K562 (cell line): ENCODE data around the gene MYO16. TPM values are rescaled to one million over a fixed set of nuclear protein-coding genes. Genes with fewer than 3 reads are reported as not detected.

Experiments
- ATAC-seq: fragments of 200-7000 bp; cut with Tn5 transposase; 3 replicates; pipeline ENCODE4 v1.9.1; 2020; ENCODE audit warnings: moderate library complexity
- BruUV-seq: library from RNA; stranded (reverse); fragments of 400-500 nt; replicated peaks from 2 replicates; lab custom pipeline; 2021; lab: Mats Ljungman, UMichigan
- CTCF ChIA-PET: fragments of 300-600 bp; formaldehyde crosslinking; extraction: SDS; loops from one replicate; lab custom pipeline; 2021; ENCODE audit warnings: low intra/inter-chr PET ratio; lab: Yijun Ruan, JAX
- POLR2A ChIA-PET: fragments of 300-600, 350-650 bp; sonication (Branson Sonifier 250); formaldehyde crosslinking; extraction: SDS; loops from one replicate; lab custom pipeline; 2021; ENCODE audit warnings: antibody characterized with exemption, inconsistent platforms; lab: Yijun Ruan, JAX
- DNase-seq, 4 experiments: peaks; one replicate each; pipeline versions ENCODE4 v3.0.0 to v3.0.0-alpha.2; 2011 to 2018; ENCODE audit warnings: low spot score in 3 of 4, mixed read lengths in 3 of 4; ENCODE audit errors: extremely low read depth in 1 of 4
- FAIRE-seq: peaks from 2 replicates; lab custom pipeline; 2011; peaks lifted over from hg19 to GRCh38; lab: Jason Lieb, UNC
- H2AFZ ChIP-seq: 2 replicates; pipeline ENCODE4 v1.6.0; 2011; ENCODE audit warnings: low read depth, low read length, control low read depth, inconsistent platforms
- H3K27ac ChIP-seq: fragments of 200-600 bp; 3 replicates; pipeline ENCODE4 v1.8.0; 2011; ENCODE audit warnings: low read depth, mild to moderate bottlenecking, control low read depth, inconsistent platforms, low read length, moderate library complexity, mixed read lengths; ENCODE audit errors: extremely low read depth
- H3K27me3 ChIP-seq, 2 experiments: fragments of 300-600 bp in 1 of 2; 2 replicates in 1 of 2; 3 replicates in 1 of 2; pipeline versions ENCODE4 v1.6.0 to v1.8.0; 2011; ENCODE audit warnings: inconsistent platforms in 2 of 2, low read length in 2 of 2, mild to moderate bottlenecking in 1 of 2, mixed read lengths in 1 of 2, moderate library complexity in 1 of 2; ENCODE audit not compliant: control insufficient read depth in 2 of 2, insufficient read depth in 2 of 2
- H3K36me3 ChIP-seq: fragments of 300-600 bp; 3 replicates; pipeline ENCODE4 v1.8.0; 2011; ENCODE audit warnings: mild to moderate bottlenecking, low read length, inconsistent platforms; ENCODE audit not compliant: control insufficient read depth, insufficient read depth
- H3K4me1 ChIP-seq, 2 experiments: fragments of 200-600 bp in 1 of 2; replicated peaks in 1 of 2; 2 replicates in 1 of 2; 3 replicates in 1 of 2; pipeline versions ENCODE4 v1.5.1 to v1.8.0; 2011; ENCODE audit warnings: inconsistent platforms in 2 of 2, low read length in 2 of 2, mild to moderate bottlenecking in 1 of 2, mixed read lengths in 1 of 2, moderate library complexity in 1 of 2; ENCODE audit not compliant: control insufficient read depth in 2 of 2, insufficient read depth in 2 of 2
- H3K4me2 ChIP-seq: 2 replicates; pipeline ENCODE4 v1.6.1; 2011; ENCODE audit warnings: low read length, control low read depth, inconsistent platforms, mixed read lengths; ENCODE audit not compliant: insufficient read depth
- H3K4me3 ChIP-seq: fragments of 200-600 bp; sonication (generic), shearing (Covaris generic); 2 replicates; pipeline ENCODE4 v1.5.1; 2016; ENCODE audit warnings: control low read depth, inconsistent platforms
- H3K79me2 ChIP-seq: fragments of 200-600 bp; 3 replicates; pipeline ENCODE4 v1.8.0; 2011; ENCODE audit warnings: low read length, inconsistent platforms; ENCODE audit not compliant: control insufficient read depth, insufficient read depth
- H3K9ac ChIP-seq, 2 experiments: 2 replicates each; pipeline versions ENCODE4 v1.6.0 to v1.6.1; 2011; ENCODE audit warnings: low read depth in 2 of 2, low read length in 2 of 2, control low read depth in 1 of 2, inconsistent platforms in 1 of 2, mild to moderate bottlenecking in 1 of 2, mixed read lengths in 1 of 2; ENCODE audit not compliant: insufficient read depth in 1 of 2
- H3K9me1 ChIP-seq: one replicate; pipeline ENCODE4 v1.6.0; 2011; ENCODE audit warnings: inconsistent platforms, mild to moderate bottlenecking, low read length, moderate library complexity; ENCODE audit not compliant: control insufficient read depth, insufficient read depth
- H3K9me3 ChIP-seq: replicated peaks from 2 replicates; pipeline ENCODE4 v1.5.1; 2011; ENCODE audit warnings: low read depth, low read length, inconsistent platforms; ENCODE audit not compliant: control insufficient read depth, insufficient read depth
- H4K20me1 ChIP-seq: replicated peaks from 2 replicates; pipeline ENCODE4 v1.6.1; 2011; ENCODE audit warnings: low read length, inconsistent platforms, mixed read lengths; ENCODE audit not compliant: control insufficient read depth, insufficient read depth
- BMI1 ChIP-seq: fragments of 150-350 bp; IDR thresholded peaks from 2 replicates; pipeline ENCODE4 v1.6.1; 2014; ENCODE audit warnings: low read length
- BRD4 ChIP-seq: fragments of 200-600 bp; sonication (generic); IDR thresholded peaks from 2 replicates; pipeline ENCODE4 v1.6.1; 2017; ENCODE audit warnings: inconsistent platforms
- C11orf30 ChIP-seq: fragments of 450-650 bp; IDR thresholded peaks from 2 replicates; pipeline ENCODE4 v1.6.1; 2016; ENCODE audit warnings: low read depth, mild to moderate bottlenecking
- IRF9 ChIP-seq: fragments of 450-650 bp; IDR thresholded peaks from 2 replicates; pipeline ENCODE4 v1.6.1; 2016; ENCODE audit warnings: missing biosample characterization, missing genetic modification characterization
- KLF16 ChIP-seq: IDR thresholded peaks from 2 replicates; pipeline ENCODE4 v1.6.1; 2016; ENCODE audit warnings: antibody characterized with exemption
- MBD2 ChIP-seq: sonication (generic); IDR thresholded peaks from 2 replicates; pipeline ENCODE4 v1.6.1; 2016; ENCODE audit warnings: low read depth, borderline replicate concordance
- MCM2 ChIP-seq: fragments of 450-650 bp; IDR thresholded peaks from 2 replicates; pipeline ENCODE4 v1.6.1; 2017; ENCODE audit warnings: low read depth, mild to moderate bottlenecking
- MCM3 ChIP-seq: fragments of 450-650 bp; IDR thresholded peaks from 2 replicates; pipeline ENCODE4 v1.6.1; 2016
- MECOM ChIP-seq: fragments of 250-450 bp; sonication (Bioruptor Pico); IDR thresholded peaks from 2 replicates; pipeline ENCODE4 v1.8.0; 2022; ENCODE audit warnings: inconsistent platforms
- PCBP1 ChIP-seq: fragments of 200-400 bp; formaldehyde crosslinking; IDR thresholded peaks from 2 replicates; pipeline ENCODE4 v1.6.1; 2018; ENCODE audit warnings: mild to moderate bottlenecking, low read depth, low read length; ENCODE audit not compliant: poor library complexity, severe bottlenecking
- POLR2AphosphoS2 ChIP-seq: IDR thresholded peaks from 2 replicates; pipeline ENCODE4 v1.6.1; 2012; ENCODE audit warnings: low read length, improper control_type of control experiment
- SAFB2 ChIP-seq: fragments of 200-400 bp; formaldehyde crosslinking; IDR thresholded peaks from 2 replicates; pipeline ENCODE4 v1.6.1; 2018; ENCODE audit warnings: borderline replicate concordance, low read length, low read depth, moderate library complexity; ENCODE audit not compliant: severe bottlenecking
- SREBF1 ChIP-seq: fragments of 150-350 bp; IDR thresholded peaks from 2 replicates; pipeline ENCODE4 v1.6.1; 2014; ENCODE audit warnings: antibody characterized with exemption, low read depth, low read length, borderline replicate concordance
- TAF9B ChIP-seq: fragments of 450-650 bp; IDR thresholded peaks from 2 replicates; pipeline ENCODE4 v1.6.1; 2018; ENCODE audit warnings: mild to moderate bottlenecking; ENCODE audit not compliant: partially characterized antibody
- THRAP3 ChIP-seq: fragments of 450-650 bp; IDR thresholded peaks from 2 replicates; pipeline ENCODE4 v1.6.1; 2016; ENCODE audit warnings: mild to moderate bottlenecking, inconsistent platforms, borderline replicate concordance
- ZNF133 ChIP-seq: fragments of 250-450 bp; sonication (Bioruptor Pico); IDR thresholded peaks from 2 replicates; pipeline ENCODE4 v1.4.0; 2020; ENCODE audit warnings: mild to moderate bottlenecking
- ZNF134 ChIP-seq: fragments of 250-450 bp; sonication (Bioruptor Pico); conservative IDR thresholded peaks from 2 replicates; pipeline ENCODE4 v1.4.0; 2020
- ZNF146 ChIP-seq: IDR thresholded peaks from one replicate; pipeline ENCODE4 v1.6.1; 2018; ENCODE audit warnings: missing compliant biosample characterization; ENCODE audit not compliant: unreplicated experiment
- WGBS: fragments of 100-300 bp; shearing (Covaris generic); methylation state at CpG from one replicate; pipeline ENCODE4 v1.1.6; 2016; ENCODE audit warnings: low coverage, mixed read lengths; ENCODE audit not compliant: insufficient coverage; ENCODE audit errors: missing lambda C conversion rate; 5-methylcytosine and 5-hydroxymethylcytosine counted together
- in situ Hi-C: fragments of 300-500 bp; cut with MboI; formaldehyde crosslinking; loops from 4 replicates; pipeline ENCODE4 v1.15.0; 2018; ENCODE audit warnings: inconsistent platforms, mixed read lengths
- intact Hi-C: fragments of 100-400 bp; cut with micrococcal nuclease; formaldehyde crosslinking; loops from 2 replicates; pipeline ENCODE4 v1.14.2; 2022
- polyA plus RNA-seq, 8 experiments: library from polyadenylated mRNA; depleted of rRNA in 4 of 8; stranded (reverse) in 5 of 8; unstranded in 3 of 8; fragments of >200 nt; fragmentation: Nextera tagmentation in 2 of 8; fragmentation: Illumina TruSeq in 1 of 8; extraction: Ambion mirVana in 2 of 8; extraction: Trizol in 1 of 8; gene quantifications; 2 replicates each; pipeline versions ENCODE4 v1.2.1 to v1.2.3, GENCODE V29; 2011 to 2014; ENCODE audit warnings: inconsistent platforms in 1 of 8, missing spikeins in 1 of 8
- total RNA-seq, 7 experiments: library from RNA; depleted of rRNA in 6 of 7; stranded (reverse); fragments of >200 nt in 6 of 7; fragmentation: Illumina TruSeq in 2 of 7; extraction: Trizol in 2 of 7; gene quantifications; 2 replicates each; pipeline versions ENCODE4 v1.2.1 to v1.2.3, GENCODE V29; 2011 to 2021; ENCODE audit warnings: low replicate concordance in 1 of 7

MYO16 gene
- total and polyA plus RNA-seq, 9 of the 15 experiments (the other 6 are each of a cell fraction or from before 2014, with no cell fraction given) = 4.3 to 45.7 (median 12.1) TPM

GRCh38 chr13:109146393-109146792 is 517.0 kb downstream of the MYO16 start:
- intact Hi-C loops = loop anchor here (10.0 kb wide), 2 partner anchors 138 to 968 kb away; no protein-coding TSS in a partner anchor
- no peaks in the 10 kb centered on the region for H3K36me3 ChIP-seq
- DNase-seq (no peak), ATAC-seq (no peak), FAIRE-seq (no peak)
- H4K20me1 ChIP-seq = no peaks in the 10 kb centered on the region
- ChIA-PET POLR2A (no interaction called here), CTCF (no interaction called here)
- no peaks in the 10 kb centered on the region for H3K4me1 ChIP-seq
- in situ Hi-C loops = no loop called here
- H3K4me3 ChIP-seq = no peak overlapping the region
- H3K9me3 ChIP-seq = no peaks in the 10 kb centered on the region
- no peak overlapping the region for H3K4me2 ChIP-seq
- no peak overlapping the region for H3K9ac ChIP-seq
- H2AFZ ChIP-seq = no peak overlapping the region
- no peaks in the 10 kb centered on the region for H3K9me1 ChIP-seq
- H3K79me2 ChIP-seq = no peaks in the 10 kb centered on the region
- TF ChIP-seq BRD4 (no peak), MECOM (no peak), IRF9 (no peak)
- 27% methylated on average over 4 of the region's 4 CpGs for WGBS
- BruUV-seq = no TSS peak
- no peaks in the 10 kb centered on the region for H3K27me3 ChIP-seq
- H3K27ac ChIP-seq = no peak overlapping the region

GRCh38 chr13:109146912-109147647 is 517.7 kb downstream of the MYO16 start:
- DNase-seq (no peak), FAIRE-seq (no peak), ATAC-seq (no peak)
- Histone ChIP-seq H3K4me3 (no peak overlapping the region), H2AFZ (no peak overlapping the region), H3K4me2 (no peak overlapping the region), H3K27me3 (no peaks in the 10 kb centered on the region), H3K9me3 (no peaks in the 10 kb centered on the region), H3K4me1 (no peaks in the 10 kb centered on the region), H3K36me3 (no peaks in the 10 kb centered on the region), H3K9ac (no peak overlapping the region), H4K20me1 (no peaks in the 10 kb centered on the region), H3K79me2 (no peaks in the 10 kb centered on the region), H3K9me1 (no peaks in the 10 kb centered on the region), H3K27ac (no peak overlapping the region)
- WGBS = 42% methylated on average over 11 of the region's 11 CpGs
- POLR2A ChIA-PET = no interaction called here
- in situ Hi-C loops (no loop called here), intact Hi-C loops (loop anchor here (10.0 kb wide), 2 partner anchors 138 to 968 kb away; no protein-coding TSS in a partner anchor)
- BruUV-seq = no TSS peak
- CTCF ChIA-PET = no interaction called here
- no peak for TF ChIP-seq MCM3
- TF ChIP-seq ZNF133 (CRISPR knock-in tag) = no peak
- no peak for TF ChIP-seq SAFB2
- TF ChIP-seq TAF9B = no peak
- no peak for TF ChIP-seq MBD2
- no peak for TF ChIP-seq POLR2AphosphoS2
- TF ChIP-seq THRAP3 = no peak
- TF ChIP-seq MCM2 = no peak
- no peak for TF ChIP-seq KLF16
- TF ChIP-seq PCBP1 = no peak
- TF ChIP-seq ZNF134 (CRISPR knock-in tag) = no peak
- TF ChIP-seq ZNF146 = no peak
- no peak for TF ChIP-seq C11orf30
- no peak for TF ChIP-seq SREBF1
- no peak for TF ChIP-seq BMI1
